Measurements from ENCODE around the gene WARS2.

DNA sequence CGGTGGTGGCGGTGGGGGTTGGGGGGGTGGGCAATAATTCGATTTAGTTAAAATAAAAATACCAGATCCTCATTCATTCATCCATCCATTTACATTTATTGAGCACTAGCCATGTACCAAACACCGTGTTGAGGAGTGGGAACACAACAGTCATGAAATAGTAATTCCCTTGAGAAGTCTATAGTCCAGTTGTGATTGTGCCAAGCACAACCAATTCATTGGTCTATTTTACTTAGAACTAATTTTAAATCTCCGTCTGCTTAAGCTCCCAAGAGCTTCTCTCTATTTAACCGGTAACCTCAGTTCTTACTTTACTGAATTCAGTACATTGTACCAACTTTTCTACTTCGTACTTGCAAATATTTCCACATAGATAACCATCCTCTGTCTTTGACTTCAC is 38.4 kb downstream of the WARS2 start:
- TF ChIP-seq FOXM1 (IDR thresholded peaks at IDR 0.05; ENCODE audit: borderline replicate concordance): no peak
- no peak for TF ChIP-seq TARDBP (IDR thresholded peaks at IDR 0.05)
- TF ChIP-seq HDGF (IDR thresholded peaks at IDR 0.05; ENCODE audit: borderline replicate concordance): no peak
- TF ChIP-seq SP1 (IDR thresholded peaks at IDR 0.05): no peak
- no peak for TF ChIP-seq ELF4 (IDR thresholded peaks at IDR 0.05)
- TF ChIP-seq CTBP1 (IDR thresholded peaks at IDR 0.05; ENCODE audit: borderline replicate concordance): no peak
- TF ChIP-seq ZNF384 (IDR thresholded peaks at IDR 0.05): no peak
- no peak for TF ChIP-seq FOXK2 (IDR thresholded peaks at IDR 0.05)
- TF ChIP-seq BHLHE40 (IDR thresholded peaks at IDR 0.05; ENCODE audit: borderline replicate concordance): no peak
- no peak for TF ChIP-seq SUZ12 (IDR thresholded peaks at IDR 0.05)
- TF ChIP-seq NFRKB (IDR thresholded peaks at IDR 0.05): no peak
- TF ChIP-seq, protein P1, sequence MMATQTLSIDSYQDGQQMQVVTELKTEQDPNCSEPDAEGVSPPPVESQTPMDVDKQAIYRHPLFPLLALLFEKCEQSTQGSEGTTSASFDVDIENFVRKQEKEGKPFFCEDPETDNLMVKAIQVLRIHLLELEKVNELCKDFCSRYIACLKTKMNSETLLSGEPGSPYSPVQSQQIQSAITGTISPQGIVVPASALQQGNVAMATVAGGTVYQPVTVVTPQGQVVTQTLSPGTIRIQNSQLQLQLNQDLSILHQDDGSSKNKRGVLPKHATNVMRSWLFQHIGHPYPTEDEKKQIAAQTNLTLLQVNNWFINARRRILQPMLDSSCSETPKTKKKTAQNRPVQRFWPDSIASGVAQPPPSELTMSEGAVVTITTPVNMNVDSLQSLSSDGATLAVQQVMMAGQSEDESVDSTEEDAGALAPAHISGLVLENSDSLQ (IDR thresholded peaks at IDR 0.05): no peak
- TF ChIP-seq LEF1 (IDR thresholded peaks at IDR 0.05; ENCODE audit: borderline replicate concordance): no peak

Data from HEK293T (cell line).